Measurements from ENCODE around the gene ADM5. TPM values are rescaled to one million over a fixed set of nuclear protein-coding genes. Genes with fewer than 3 reads are reported as not detected.

The ADM5 gene
- total RNA-seq, 1 donor from 2014 or later, result 9.5 TPM

DNA sequence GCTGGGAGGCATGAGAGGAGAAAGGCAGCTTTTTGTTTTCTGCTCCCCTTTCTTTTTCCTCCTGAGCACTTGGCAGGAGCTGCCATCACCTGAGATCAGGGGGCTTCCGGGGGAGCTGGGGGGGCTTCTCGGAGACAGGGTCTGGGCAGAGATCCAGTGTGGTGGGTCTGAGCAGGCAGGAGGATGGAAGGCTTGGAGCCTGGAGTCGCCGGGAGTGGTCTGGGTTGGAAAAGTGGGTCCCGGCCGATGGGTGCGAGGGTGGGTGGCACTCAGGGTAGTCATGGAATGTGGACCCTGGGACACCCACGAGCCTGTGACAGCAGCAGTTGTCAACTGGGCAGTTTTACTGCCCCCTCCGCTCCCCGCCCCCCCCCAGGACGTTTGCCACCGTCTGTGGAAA, 2.2 kb upstream of the ADM5 start:
- Mint-ChIP-seq H3K27ac (no peak overlapping the region), H3K36me3 (ENCODE audit: low read depth) (peaks cover 58% of the 10 kb centered on the region), H3K27me3 (peaks cover 11% of the 10 kb centered on the region), H3K4me1 (peaks cover 25% of the 10 kb centered on the region), H3K9me3 (no peaks in the 10 kb centered on the region), H3K4me3 (no peak overlapping the region)
- no peak for ATAC-seq (ENCODE audit: low read depth)
- intact Hi-C loops (cut with micrococcal nuclease), result no loop called here
- TF ChIP-seq, protein P1, sequence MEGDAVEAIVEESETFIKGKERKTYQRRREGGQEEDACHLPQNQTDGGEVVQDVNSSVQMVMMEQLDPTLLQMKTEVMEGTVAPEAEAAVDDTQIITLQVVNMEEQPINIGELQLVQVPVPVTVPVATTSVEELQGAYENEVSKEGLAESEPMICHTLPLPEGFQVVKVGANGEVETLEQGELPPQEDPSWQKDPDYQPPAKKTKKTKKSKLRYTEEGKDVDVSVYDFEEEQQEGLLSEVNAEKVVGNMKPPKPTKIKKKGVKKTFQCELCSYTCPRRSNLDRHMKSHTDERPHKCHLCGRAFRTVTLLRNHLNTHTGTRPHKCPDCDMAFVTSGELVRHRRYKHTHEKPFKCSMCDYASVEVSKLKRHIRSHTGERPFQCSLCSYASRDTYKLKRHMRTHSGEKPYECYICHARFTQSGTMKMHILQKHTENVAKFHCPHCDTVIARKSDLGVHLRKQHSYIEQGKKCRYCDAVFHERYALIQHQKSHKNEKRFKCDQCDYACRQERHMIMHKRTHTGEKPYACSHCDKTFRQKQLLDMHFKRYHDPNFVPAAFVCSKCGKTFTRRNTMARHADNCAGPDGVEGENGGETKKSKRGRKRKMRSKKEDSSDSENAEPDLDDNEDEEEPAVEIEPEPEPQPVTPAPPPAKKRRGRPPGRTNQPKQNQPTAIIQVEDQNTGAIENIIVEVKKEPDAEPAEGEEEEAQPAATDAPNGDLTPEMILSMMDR (IDR thresholded peaks at IDR 0.05), result no peak
- ChIA-PET POLR2A (interaction anchor here (0.7 kb wide), 1 partner anchor 12 kb away, joined by 3 read pairs; no protein-coding TSS in a partner anchor), CTCF (no interaction called here)
- no peak for DNase-seq

DNA sequence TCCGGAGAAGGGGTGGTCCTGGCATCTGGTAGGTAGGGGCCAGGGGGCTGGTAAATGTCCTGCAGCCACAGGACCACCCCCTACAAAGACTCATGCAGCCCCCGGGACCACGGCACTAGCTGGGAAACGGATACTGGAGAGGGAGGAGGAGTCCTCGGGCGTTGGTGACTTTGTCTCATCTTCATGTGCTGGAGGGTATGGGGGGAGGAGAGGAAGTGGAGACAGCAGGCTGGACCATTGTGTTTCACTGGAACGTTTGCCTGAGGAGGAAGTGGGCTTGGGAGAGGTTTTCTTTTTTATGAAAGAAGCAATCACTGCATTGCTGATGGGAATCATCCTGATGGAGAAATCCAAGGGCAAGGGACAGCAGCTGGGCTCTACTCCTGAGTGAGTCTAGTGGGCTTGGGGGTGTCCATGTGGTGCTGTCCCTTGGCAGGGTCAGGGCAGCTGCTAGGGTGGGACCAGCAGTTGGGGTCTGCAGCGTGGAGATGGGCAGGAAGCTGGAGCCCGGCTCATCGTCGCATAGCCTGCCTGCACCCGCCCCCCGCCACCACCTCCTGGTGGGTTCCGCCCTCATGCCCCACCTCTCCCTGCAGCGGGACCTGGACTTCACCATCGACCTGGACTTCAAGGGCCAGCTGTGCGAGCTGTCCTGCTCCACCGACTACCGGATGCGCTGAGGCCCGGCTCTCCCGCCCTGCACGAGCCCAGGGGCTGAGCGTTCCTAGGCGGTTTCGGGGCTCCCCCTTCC, 1.7 kb upstream of the ADM5 start:
- no peak overlapping the region for H3K4me3 Mint-ChIP-seq
- DNase-seq (no peak), ATAC-seq (ENCODE audit: low read depth) (no peak)
- H3K36me3 Mint-ChIP-seq (ENCODE audit: low read depth), result peaks cover 53% of the 10 kb centered on the region
- H3K4me1 Mint-ChIP-seq, result peaks cover 25% of the 10 kb centered on the region
- ChIA-PET POLR2A (interaction anchor here (0.7 kb wide), 1 partner anchor 13 kb away, joined by 3 read pairs; no protein-coding TSS in a partner anchor), CTCF (no interaction called here)
- no peaks in the 10 kb centered on the region for H3K9me3 Mint-ChIP-seq
- H3K27ac Mint-ChIP-seq, result no peak overlapping the region
- H3K27me3 Mint-ChIP-seq, result peaks cover 16% of the 10 kb centered on the region
- TF ChIP-seq, protein P1 (IDR thresholded peaks at IDR 0.05), result no peak
- intact Hi-C loops (cut with micrococcal nuclease), result no loop called here

DNA sequence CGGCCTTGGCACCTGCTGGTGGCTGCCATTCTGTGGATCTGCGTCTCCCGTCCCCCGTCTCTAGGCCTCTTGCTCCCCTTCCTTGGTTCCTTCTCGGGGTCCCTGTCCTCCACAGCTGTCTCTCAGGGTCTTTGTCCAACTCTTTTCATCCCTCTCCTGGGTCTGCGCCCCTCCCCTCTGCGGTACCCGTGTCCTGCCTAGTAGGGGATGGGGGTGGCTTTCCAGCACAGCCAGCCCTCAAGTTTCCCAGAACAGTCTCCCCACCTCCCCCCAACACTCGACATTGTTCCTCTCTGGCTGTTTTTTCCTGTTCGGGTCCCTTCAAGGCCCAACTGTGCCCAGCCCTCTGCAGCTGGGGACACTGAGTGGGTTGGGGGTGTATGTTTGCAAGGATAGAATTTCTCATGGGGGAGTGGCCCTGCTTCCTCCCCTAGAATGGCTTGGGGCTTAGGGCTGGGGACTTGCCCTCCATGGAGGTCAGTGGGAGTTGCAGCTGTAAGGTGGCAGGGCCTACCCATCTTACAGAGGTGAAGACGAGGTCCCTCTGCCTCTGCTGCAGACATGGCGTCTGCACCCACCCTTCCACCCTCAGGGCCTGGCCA, 762 bp upstream of the ADM5 start:
- intact Hi-C loops (cut with micrococcal nuclease), result no loop called here
- ATAC-seq (ENCODE audit: low read depth), result no peak
- CTCF ChIA-PET, result no interaction called here
- no peaks in the 10 kb centered on the region for H3K9me3 Mint-ChIP-seq
- H3K27ac Mint-ChIP-seq, result no peak overlapping the region
- peaks cover 46% of the 10 kb centered on the region for H3K36me3 Mint-ChIP-seq (ENCODE audit: low read depth)
- H3K27me3 Mint-ChIP-seq, result peaks cover 22% of the 10 kb centered on the region
- H3K4me1 Mint-ChIP-seq, result peaks cover 25% of the 10 kb centered on the region
- no peak for DNase-seq
- POLR2A ChIA-PET, result no interaction called here
- TF ChIP-seq, protein P1 (IDR thresholded peaks at IDR 0.05), result no peak
- H3K4me3 Mint-ChIP-seq, result no peak overlapping the region

DNA sequence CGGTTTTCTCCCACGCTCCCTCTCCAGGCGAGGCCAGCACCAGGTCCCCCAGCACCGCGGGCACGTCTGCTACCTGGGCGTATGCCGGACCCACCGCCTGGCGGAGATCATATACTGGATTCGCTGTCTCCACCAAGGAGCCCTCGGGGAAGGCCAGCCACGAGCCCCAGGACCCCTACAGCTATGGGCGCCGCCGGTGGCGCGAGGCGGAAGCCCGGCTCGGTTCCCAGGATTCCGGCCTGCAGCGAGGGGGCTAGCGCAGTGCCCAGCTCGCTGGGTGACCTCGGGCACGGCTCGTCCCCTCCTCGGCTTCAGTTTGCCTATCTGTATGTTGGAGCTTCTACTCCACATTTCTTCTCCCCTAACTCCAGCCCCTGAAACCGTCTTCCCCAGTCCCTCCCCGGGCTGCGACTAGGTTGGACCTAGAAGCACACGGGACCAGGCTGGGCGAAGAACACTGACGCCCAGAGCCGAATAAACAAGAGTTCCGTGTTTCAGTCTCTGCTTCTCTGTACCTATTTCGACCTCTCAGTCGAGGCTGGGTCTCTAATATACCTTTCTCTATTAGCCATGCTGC, 773 bp downstream of the ADM5 start:
- intact Hi-C loops (cut with micrococcal nuclease), result no loop called here
- ATAC-seq (ENCODE audit: low read depth) (peak; percentile 14), DNase-seq (no peak)
- peak overlapping the region; percentile 33 for H3K27ac Mint-ChIP-seq
- H3K4me3 Mint-ChIP-seq, result peak overlapping the region; percentile 87
- H3K9me3 Mint-ChIP-seq, result no peaks in the 10 kb centered on the region
- ChIA-PET POLR2A (interaction anchor here (1.0 to 1.3 kb wide), 2 partner anchors 76 kb away, joined by 3 to 4 read pairs; partner anchors contain the start of gene AP2A1), CTCF (no interaction called here)
- peaks cover 22% of the 10 kb centered on the region for H3K27me3 Mint-ChIP-seq
- H3K36me3 Mint-ChIP-seq (ENCODE audit: low read depth), result peaks cover 33% of the 10 kb centered on the region
- TF ChIP-seq, protein P1 (IDR thresholded peaks at IDR 0.05), result no peak
- H3K4me1 Mint-ChIP-seq, result peaks cover 25% of the 10 kb centered on the region

DNA sequence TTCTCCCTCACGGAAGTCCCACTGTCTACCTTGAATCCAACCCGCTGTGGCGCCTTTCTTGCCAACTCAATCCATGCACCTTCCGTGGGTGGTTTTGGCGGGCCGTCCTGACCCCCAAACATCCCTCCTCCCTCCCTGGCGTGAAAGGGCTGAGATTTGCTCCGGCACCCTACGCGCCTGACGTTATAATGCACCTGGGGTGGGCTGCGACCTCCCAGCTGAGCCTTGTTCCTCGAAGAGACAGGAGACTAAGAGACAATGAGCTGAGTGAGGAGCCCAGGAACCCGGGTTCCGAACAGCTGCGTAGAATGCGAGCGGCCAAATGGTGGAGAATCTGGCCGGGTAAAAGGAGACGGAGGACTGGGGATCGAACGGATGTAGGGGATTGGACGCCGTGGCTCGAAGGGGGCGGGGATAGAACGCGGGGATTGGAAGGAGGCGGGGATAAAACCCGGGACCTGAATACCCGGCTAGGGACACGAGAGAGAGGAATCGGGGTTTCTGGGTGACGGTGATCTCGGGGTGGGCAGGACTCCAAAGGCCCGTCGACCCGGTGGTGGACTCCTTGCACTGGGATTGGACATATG, 1.4 kb downstream of the ADM5 start, which contains the start of gene CPT1C:
TSS of gene CPT1C (plus strand) at position 461 of the 587 bp plus-strand sequence. CDS start 1,137 bp downstream, outside the sequence.
- Mint-ChIP-seq H3K4me3 (peak within 1 kb of the TSS; percentile 87), H3K27ac (peak within 1 kb of the TSS; percentile 33), H3K9me3 (no peaks in the 10 kb centered on the region), H3K36me3 (ENCODE audit: low read depth) (peaks cover 27% of the 10 kb centered on the region), H3K4me1 (peaks cover 25% of the 10 kb centered on the region), H3K27me3 (peaks cover 22% of the 10 kb centered on the region)
- peak; percentile 51 for ATAC-seq (ENCODE audit: low read depth)
- CTCF ChIA-PET, result no interaction called here
- DNase-seq, result no peak
- TF ChIP-seq, protein P1 (IDR thresholded peaks at IDR 0.05), result no peak
- POLR2A ChIA-PET, result interaction anchor here (1.0 kb wide), 1 partner anchor 76 kb away, joined by 4 read pairs; the partner anchor contains the start of gene AP2A1
- intact Hi-C loops (cut with micrococcal nuclease), result no loop called here
